HL-60 (cell line): Measurements from ENCODE around the gene AFAP1.

Experiments used
- DNase-seq, 2 experiments: peaks; one replicate each; pipeline ENCODE4 v3.0.0-alpha.2; 2010 to 2020; ENCODE audit warnings: low read depth in 1 of 2, low spot score in 1 of 2
- H3K27ac ChIP-seq: fragments of 250-450 bp; sonication (Bioruptor Pico); replicated peaks from 2 replicates; pipeline ENCODE4 v1.5.1; 2020; ENCODE audit warnings: mild to moderate bottlenecking, moderate library complexity
- H3K27me3 ChIP-seq: fragments of 250-450 bp; sonication (Bioruptor Pico); 2 replicates; pipeline ENCODE4 v1.5.1; 2021; ENCODE audit warnings: mild to moderate bottlenecking, moderate library complexity; ENCODE audit not compliant: insufficient read depth, poor library complexity, severe bottlenecking
- H3K4me3 ChIP-seq: replicated peaks from 2 replicates; pipeline ENCODE4 v1.5.1; 2011; ENCODE audit warnings: mild to moderate bottlenecking, control low read depth, low read length; ENCODE audit not compliant: insufficient read depth
- GABPA ChIP-seq: IDR thresholded peaks from 2 replicates; pipeline ENCODE4 v1.6.1; 2012; ENCODE audit warnings: low read depth
- POLR2AphosphoS5 ChIP-seq: IDR thresholded peaks from 2 replicates; pipeline ENCODE4 v1.6.1; 2012; ENCODE audit warnings: low read depth
- SPI1 ChIP-seq: IDR thresholded peaks from 2 replicates; pipeline ENCODE4 v1.6.1; 2012; ENCODE audit warnings: low read depth, mild to moderate bottlenecking, borderline replicate concordance
- TF ChIP-seq, protein P1 (sequence below): IDR thresholded peaks from 2 replicates; pipeline ENCODE4 v1.6.1; 2012; ENCODE audit warnings: low read depth; ENCODE audit not compliant: insufficient replicate concordance
- TF ChIP-seq, protein P2 (sequence below): IDR thresholded peaks from one replicate; pipeline ENCODE4 v1.5.1; 2011; ENCODE audit warnings: low read length, control low read depth, inconsistent platforms; ENCODE audit not compliant: insufficient read depth

The AFAP1 gene

DNA sequence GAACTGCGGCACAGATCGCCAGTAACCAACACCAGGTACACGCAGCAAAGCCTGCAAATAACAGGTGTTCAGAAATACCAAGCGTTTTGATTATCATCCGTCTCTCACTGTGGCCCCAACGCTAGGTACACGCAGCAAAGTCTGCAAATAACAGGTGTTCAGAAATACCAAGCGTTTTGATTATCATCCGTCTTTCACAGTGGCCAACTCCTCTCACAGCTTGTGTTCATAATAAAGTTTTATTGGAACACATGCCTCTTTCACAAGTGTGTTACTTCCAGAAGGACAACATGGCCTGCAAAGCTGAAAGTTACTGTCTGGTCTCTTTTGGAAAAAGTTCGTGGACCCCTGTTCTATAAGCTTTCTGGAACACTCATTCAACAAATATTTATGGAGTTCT is 153.1 kb downstream of the AFAP1 start:
- H3K4me3 ChIP-seq, result no peak overlapping the region
- no peak for DNase-seq
- TF ChIP-seq, protein P1, sequence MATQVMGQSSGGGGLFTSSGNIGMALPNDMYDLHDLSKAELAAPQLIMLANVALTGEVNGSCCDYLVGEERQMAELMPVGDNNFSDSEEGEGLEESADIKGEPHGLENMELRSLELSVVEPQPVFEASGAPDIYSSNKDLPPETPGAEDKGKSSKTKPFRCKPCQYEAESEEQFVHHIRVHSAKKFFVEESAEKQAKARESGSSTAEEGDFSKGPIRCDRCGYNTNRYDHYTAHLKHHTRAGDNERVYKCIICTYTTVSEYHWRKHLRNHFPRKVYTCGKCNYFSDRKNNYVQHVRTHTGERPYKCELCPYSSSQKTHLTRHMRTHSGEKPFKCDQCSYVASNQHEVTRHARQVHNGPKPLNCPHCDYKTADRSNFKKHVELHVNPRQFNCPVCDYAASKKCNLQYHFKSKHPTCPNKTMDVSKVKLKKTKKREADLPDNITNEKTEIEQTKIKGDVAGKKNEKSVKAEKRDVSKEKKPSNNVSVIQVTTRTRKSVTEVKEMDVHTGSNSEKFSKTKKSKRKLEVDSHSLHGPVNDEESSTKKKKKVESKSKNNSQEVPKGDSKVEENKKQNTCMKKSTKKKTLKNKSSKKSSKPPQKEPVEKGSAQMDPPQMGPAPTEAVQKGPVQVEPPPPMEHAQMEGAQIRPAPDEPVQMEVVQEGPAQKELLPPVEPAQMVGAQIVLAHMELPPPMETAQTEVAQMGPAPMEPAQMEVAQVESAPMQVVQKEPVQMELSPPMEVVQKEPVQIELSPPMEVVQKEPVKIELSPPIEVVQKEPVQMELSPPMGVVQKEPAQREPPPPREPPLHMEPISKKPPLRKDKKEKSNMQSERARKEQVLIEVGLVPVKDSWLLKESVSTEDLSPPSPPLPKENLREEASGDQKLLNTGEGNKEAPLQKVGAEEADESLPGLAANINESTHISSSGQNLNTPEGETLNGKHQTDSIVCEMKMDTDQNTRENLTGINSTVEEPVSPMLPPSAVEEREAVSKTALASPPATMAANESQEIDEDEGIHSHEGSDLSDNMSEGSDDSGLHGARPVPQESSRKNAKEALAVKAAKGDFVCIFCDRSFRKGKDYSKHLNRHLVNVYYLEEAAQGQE, result no peak
- TF ChIP-seq SPI1 (no peak), GABPA (no peak), POLR2AphosphoS5 (no peak)
- TF ChIP-seq, protein P2, sequence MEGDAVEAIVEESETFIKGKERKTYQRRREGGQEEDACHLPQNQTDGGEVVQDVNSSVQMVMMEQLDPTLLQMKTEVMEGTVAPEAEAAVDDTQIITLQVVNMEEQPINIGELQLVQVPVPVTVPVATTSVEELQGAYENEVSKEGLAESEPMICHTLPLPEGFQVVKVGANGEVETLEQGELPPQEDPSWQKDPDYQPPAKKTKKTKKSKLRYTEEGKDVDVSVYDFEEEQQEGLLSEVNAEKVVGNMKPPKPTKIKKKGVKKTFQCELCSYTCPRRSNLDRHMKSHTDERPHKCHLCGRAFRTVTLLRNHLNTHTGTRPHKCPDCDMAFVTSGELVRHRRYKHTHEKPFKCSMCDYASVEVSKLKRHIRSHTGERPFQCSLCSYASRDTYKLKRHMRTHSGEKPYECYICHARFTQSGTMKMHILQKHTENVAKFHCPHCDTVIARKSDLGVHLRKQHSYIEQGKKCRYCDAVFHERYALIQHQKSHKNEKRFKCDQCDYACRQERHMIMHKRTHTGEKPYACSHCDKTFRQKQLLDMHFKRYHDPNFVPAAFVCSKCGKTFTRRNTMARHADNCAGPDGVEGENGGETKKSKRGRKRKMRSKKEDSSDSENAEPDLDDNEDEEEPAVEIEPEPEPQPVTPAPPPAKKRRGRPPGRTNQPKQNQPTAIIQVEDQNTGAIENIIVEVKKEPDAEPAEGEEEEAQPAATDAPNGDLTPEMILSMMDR, result no peak
- peaks cover 2% of the 10 kb centered on the region for H3K27me3 ChIP-seq
- no peak overlapping the region for H3K27ac ChIP-seq

DNA sequence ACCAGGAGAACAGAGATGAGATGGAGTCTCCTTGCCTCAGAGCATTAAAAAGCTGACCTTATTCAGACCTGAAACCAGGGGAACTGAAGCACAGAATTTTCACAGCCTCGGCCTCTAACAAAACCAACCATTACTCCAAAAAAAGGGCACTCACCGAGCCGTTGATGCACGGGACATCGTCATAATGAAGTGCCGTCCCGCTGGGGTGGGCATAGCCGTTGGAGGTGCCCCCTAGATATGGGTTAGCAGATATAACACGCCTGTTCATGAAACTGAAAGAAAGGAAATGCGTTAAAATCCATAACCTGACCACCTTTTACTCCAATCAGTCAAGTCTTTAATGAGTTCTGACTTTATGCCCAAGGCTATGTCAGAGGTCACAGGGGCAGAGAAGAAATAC is 153.6 kb downstream of the AFAP1 start:
- TF ChIP-seq, protein P1, result no peak
- TF ChIP-seq GABPA, result no peak
- DNase-seq, result no peak

DNA sequence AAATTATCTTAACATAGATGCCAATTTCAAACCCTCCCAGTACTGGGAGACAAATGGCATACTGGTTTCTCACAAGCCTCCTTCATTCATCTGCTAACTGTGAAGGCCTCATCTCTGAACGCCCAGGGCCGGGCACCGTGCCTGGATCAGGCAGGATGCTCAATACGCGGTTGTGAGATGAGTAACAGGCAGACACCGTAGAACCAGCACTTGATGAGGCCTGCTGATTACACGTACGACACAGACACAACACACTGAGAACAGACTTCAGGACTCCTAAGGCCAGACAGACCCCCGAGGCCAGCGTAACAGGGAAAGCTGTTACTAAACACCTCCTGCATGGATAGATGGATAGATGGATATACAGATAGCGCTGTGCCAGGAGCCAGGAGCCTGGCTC is 154.6 kb downstream of the AFAP1 start:
- Histone ChIP-seq H3K27me3 (peaks cover 3% of the 10 kb centered on the region), H3K4me3 (no peak overlapping the region), H3K27ac (no peak overlapping the region)
- TF ChIP-seq, protein P2, result no peak
- TF ChIP-seq GABPA (no peak), POLR2AphosphoS5 (no peak)
- TF ChIP-seq, protein P1, result no peak
- DNase-seq, result no peak

More for the DNA sequence above, 153.6 kb downstream of the AFAP1 start:
- Histone ChIP-seq H3K4me3 (no peak overlapping the region), H3K27me3 (peaks cover 5% of the 10 kb centered on the region), H3K27ac (no peak overlapping the region)
